Measurements from ENCODE around the gene TANGO6. TPM values are rescaled to one million over a fixed set of nuclear protein-coding genes. Genes with fewer than 3 reads are reported as not detected.

The TANGO6 gene
- total RNA-seq, 6 experiments from 2014 or later = 10.9 to 15.5 (median 14.2) TPM

- intact Hi-C loops (cut with DNase I) = no loop called here
- no peaks in the 10 kb centered on the region for H3K9me3 ChIP-seq
- no peaks in the 10 kb centered on the region for H3K4me1 ChIP-seq
- WGBS (ENCODE audit: insufficient coverage, low coverage, low lambda C conversion rate, missing lambda C conversion rate) = 100% methylated on average over 5 of the region's 5 CpGs
- no peaks in the 10 kb centered on the region for H3K36me3 ChIP-seq
- H3K4me3 ChIP-seq = no peak overlapping the region
- H3K27me3 ChIP-seq = no peaks in the 10 kb centered on the region
- TF ChIP-seq CTCF (IDR thresholded peaks at IDR 0.05) (no peak), POLR2A (IDR thresholded peaks at IDR 0.05) (no peak)
- no peak for DNase-seq
- ATAC-seq = no peak
- H3K27ac ChIP-seq = no peak overlapping the region
Measured at GRCh38 chr16:69069504-69069903, 226.2 kb downstream of the TANGO6 start.

DNA sequence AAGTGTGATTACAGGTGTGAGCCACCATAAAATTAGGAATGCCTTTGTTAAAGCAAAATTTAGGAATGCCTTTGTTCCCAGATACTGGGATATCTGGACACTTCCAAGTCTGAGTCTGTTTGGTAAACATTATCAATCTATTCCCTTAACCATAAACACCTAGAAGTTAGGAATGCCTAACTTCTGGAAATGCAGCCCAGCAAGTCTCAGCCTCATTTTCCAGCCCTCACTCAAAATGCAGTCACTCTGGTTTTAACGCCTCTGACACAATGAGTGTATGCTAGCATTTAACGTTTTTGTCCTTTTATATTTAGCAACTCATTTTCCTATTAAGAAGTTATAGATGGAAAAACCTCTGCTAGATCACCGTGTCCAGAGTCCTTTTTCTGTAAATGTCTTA is 227.7 kb downstream of the TANGO6 start:
- no peaks in the 10 kb centered on the region for H3K27me3 ChIP-seq
- DNase-seq (no peak), ATAC-seq (no peak)
- no peaks in the 10 kb centered on the region for H3K9me3 ChIP-seq
- intact Hi-C loops (cut with DNase I) = no loop called here
- no peaks in the 10 kb centered on the region for H3K36me3 ChIP-seq
- TF ChIP-seq CTCF (IDR thresholded peaks at IDR 0.05) = no peak
- TF ChIP-seq POLR2A (IDR thresholded peaks at IDR 0.05) = no peak
- H3K27ac ChIP-seq = no peak overlapping the region
- no peaks in the 10 kb centered on the region for H3K4me1 ChIP-seq
- 54% methylated on average over 2 of the region's 3 CpGs for WGBS (ENCODE audit: insufficient coverage, low coverage, low lambda C conversion rate, missing lambda C conversion rate)
- no peak overlapping the region for H3K4me3 ChIP-seq

DNA sequence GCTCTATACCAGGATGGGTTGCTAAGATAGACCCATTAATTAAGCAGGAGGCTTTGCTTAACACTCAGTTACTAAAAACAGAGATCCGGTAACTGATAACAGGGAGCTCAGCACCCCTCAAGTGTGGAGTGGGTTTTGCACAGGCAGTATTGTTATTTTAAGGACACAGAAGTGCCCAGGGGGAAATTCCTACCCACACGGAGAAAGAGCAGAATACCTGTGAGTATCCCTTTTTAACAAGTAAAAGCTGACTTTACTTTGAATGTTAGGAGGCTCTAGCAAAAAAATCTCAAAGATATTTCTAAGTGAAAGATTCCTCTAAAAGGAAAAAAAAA is 229.3 kb downstream of the TANGO6 start:
- Histone ChIP-seq H3K27ac (no peak overlapping the region), H3K27me3 (no peaks in the 10 kb centered on the region), H3K36me3 (no peaks in the 10 kb centered on the region), H3K4me1 (no peaks in the 10 kb centered on the region), H3K9me3 (no peaks in the 10 kb centered on the region), H3K4me3 (no peak overlapping the region)
- intact Hi-C loops (cut with DNase I) = no loop called here
- TF ChIP-seq CTCF (IDR thresholded peaks at IDR 0.05) (no peak), POLR2A (IDR thresholded peaks at IDR 0.05) (no peak)
- 71% methylated on average over 2 of the region's 2 CpGs for WGBS (ENCODE audit: insufficient coverage, low coverage, low lambda C conversion rate, missing lambda C conversion rate)
- DNase-seq (no peak), ATAC-seq (no peak)

- H3K9me3 ChIP-seq = no peaks in the 10 kb centered on the region
- no peak overlapping the region for H3K27ac ChIP-seq
- H3K27me3 ChIP-seq = no peaks in the 10 kb centered on the region
- no peak for TF ChIP-seq POLR2A (IDR thresholded peaks at IDR 0.05)
- no peak for TF ChIP-seq CTCF (IDR thresholded peaks at IDR 0.05)
- DNase-seq (no peak), ATAC-seq (peak in 1 of 4 donors; percentile 73)
- no peaks in the 10 kb centered on the region for H3K4me1 ChIP-seq
- H3K4me3 ChIP-seq = no peak overlapping the region
- H3K36me3 ChIP-seq = no peaks in the 10 kb centered on the region
- whole genome bisulfite sequencing (ENCODE audit: insufficient coverage, low coverage, low lambda C conversion rate, missing lambda C conversion rate) = 94% methylated on average over 8 of the region's 10 CpGs
- intact Hi-C loops (cut with DNase I) = no loop called here
Measured at GRCh38 chr16:69073181-69073702, 229.9 kb downstream of the TANGO6 start.

DNA sequence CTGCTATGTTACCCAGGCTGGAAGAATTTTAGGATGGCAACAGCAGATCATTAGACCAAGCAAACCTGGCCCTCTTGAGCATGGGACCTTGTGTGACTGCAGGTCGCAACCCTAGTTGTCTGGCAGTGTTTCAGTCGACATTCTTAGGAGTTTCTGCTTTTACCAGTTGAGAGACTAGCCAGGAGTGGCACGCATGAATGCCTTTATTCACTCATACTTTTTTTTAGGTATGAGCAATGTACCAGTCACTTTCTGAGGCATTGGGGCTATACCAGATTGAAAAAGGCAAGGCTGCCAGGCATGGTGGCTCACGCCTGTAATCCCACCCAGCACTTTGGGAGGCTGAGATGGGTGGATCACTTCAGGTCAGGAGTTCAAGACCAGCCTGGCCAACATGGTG is 233.9 kb downstream of the TANGO6 start:
- intact Hi-C loops (cut with DNase I) = no loop called here
- 75% methylated on average over 3 of the region's 4 CpGs for WGBS (ENCODE audit: insufficient coverage, low coverage, low lambda C conversion rate, missing lambda C conversion rate)
- Histone ChIP-seq H3K4me1 (no peaks in the 10 kb centered on the region), H3K9me3 (no peaks in the 10 kb centered on the region), H3K27ac (no peak overlapping the region), H3K36me3 (no peaks in the 10 kb centered on the region), H3K27me3 (no peaks in the 10 kb centered on the region), H3K4me3 (no peak overlapping the region)
- no peak for ATAC-seq
- no peak for DNase-seq
- TF ChIP-seq POLR2A (IDR thresholded peaks at IDR 0.05) (no peak), CTCF (IDR thresholded peaks at IDR 0.05) (no peak)
